WTC11 (cell line): Measurements from ENCODE around the gene CNKSR3. TPM values are rescaled to one million over a fixed set of nuclear protein-coding genes. Genes with fewer than 3 reads are reported as not detected.

Experiments used
- ATAC-seq: fragments of 200-7000 bp; cut with Tn5 transposase; 2 replicates; pipeline ENCODE4 v1.10.0; 2021; ENCODE audit warnings: mild to moderate bottlenecking, moderate library complexity
- CTCF ChIA-PET: fragments of 300-600 bp; sonication (Branson Sonifier 250); formaldehyde crosslinking; loops from one replicate; lab custom pipeline; 2021; ENCODE audit warnings: antibody characterized with exemption; lab: Charles Lee
- POLR2A ChIA-PET: fragments of 350-600 bp; sonication (Branson Sonifier 250); formaldehyde crosslinking; loops from one replicate; lab custom pipeline; 2021; ENCODE audit warnings: antibody characterized with exemption; lab: Charles Lee
- DNase-seq: peaks from one replicate; pipeline ENCODE4 v3.0.0; 2021; ENCODE audit warnings: low spot score
- H3K27ac Mint-ChIP-seq: 2 replicates; pipeline ENCODE4 v1.8.0; 2021; ENCODE audit warnings: mixed read lengths
- H3K27me3 Mint-ChIP-seq: 2 replicates; pipeline ENCODE4 v1.8.0; 2021; ENCODE audit warnings: low read depth, mild to moderate bottlenecking, moderate library complexity, mixed read lengths
- H3K36me3 Mint-ChIP-seq: 2 replicates; pipeline ENCODE4 v1.8.0; 2021; ENCODE audit warnings: mixed read lengths
- H3K4me1 Mint-ChIP-seq: 2 replicates; pipeline ENCODE4 v1.8.0; 2022; ENCODE audit warnings: mixed read lengths
- H3K4me3 Mint-ChIP-seq: 2 replicates; pipeline ENCODE4 v1.8.0; 2021; ENCODE audit warnings: mild to moderate bottlenecking, moderate library complexity, mixed read lengths
- H3K9me3 Mint-ChIP-seq: 2 replicates; pipeline ENCODE4 v1.8.0; 2021; ENCODE audit warnings: mixed read lengths
- ATF1 ChIP-seq: sonication (generic); formaldehyde crosslinking; IDR thresholded peaks from 2 replicates; pipeline ENCODE4 v1.8.1; 2023; ENCODE audit warnings: mild to moderate bottlenecking, moderate library complexity, missing genetic modification reagents
- CREM ChIP-seq: sonication (generic); formaldehyde crosslinking; IDR thresholded peaks from 2 replicates; pipeline ENCODE4 v1.8.1; 2022; ENCODE audit warnings: mild to moderate bottlenecking, missing genetic modification reagents, moderate library complexity
- E2F4 ChIP-seq: sonication (generic); formaldehyde crosslinking; IDR thresholded peaks from 2 replicates; pipeline ENCODE4 v1.8.1; 2022; ENCODE audit warnings: low read depth, mild to moderate bottlenecking, moderate library complexity, missing genetic modification reagents, borderline replicate concordance
- EMX1 ChIP-seq: fragments of 250-450 bp; sonication (Bioruptor Pico); IDR thresholded peaks from 2 replicates; pipeline ENCODE4 v1.8.0; 2021; ENCODE audit warnings: mild to moderate bottlenecking
- FOXP4 ChIP-seq: sonication (generic); formaldehyde crosslinking; IDR thresholded peaks from 2 replicates; pipeline ENCODE4 v1.8.0; 2022; ENCODE audit warnings: mild to moderate bottlenecking, missing genetic modification reagents
- HMGA2 ChIP-seq: fragments of 250-450 bp; sonication (Bioruptor Pico); IDR thresholded peaks from 2 replicates; pipeline ENCODE4 v1.4.0; 2021; ENCODE audit warnings: mild to moderate bottlenecking, moderate library complexity
- IRF1 ChIP-seq: sonication (generic); formaldehyde crosslinking; IDR thresholded peaks from 2 replicates; pipeline ENCODE4 v1.8.0; 2023; ENCODE audit warnings: missing genetic modification reagents
- MLX ChIP-seq: sonication (generic); formaldehyde crosslinking; IDR thresholded peaks from 2 replicates; pipeline ENCODE4 v1.8.1; 2023; ENCODE audit warnings: mild to moderate bottlenecking, missing genetic modification reagents, moderate library complexity
- MYBL2 ChIP-seq: sonication (generic); formaldehyde crosslinking; IDR thresholded peaks from 2 replicates; pipeline ENCODE4 v1.8.1; 2023; ENCODE audit warnings: mild to moderate bottlenecking, moderate library complexity, missing genetic modification reagents
- NR1H2 ChIP-seq: sonication (generic); formaldehyde crosslinking; IDR thresholded peaks from 2 replicates; pipeline ENCODE4 v1.9.0; 2021; ENCODE audit warnings: mild to moderate bottlenecking, moderate library complexity, missing genetic modification reagents
- PRDM15 ChIP-seq: sonication (generic); formaldehyde crosslinking; IDR thresholded peaks from 2 replicates; pipeline ENCODE4 v1.8.0; 2022; ENCODE audit warnings: missing genetic modification reagents
- PREB ChIP-seq: sonication (generic); formaldehyde crosslinking; IDR thresholded peaks from 2 replicates; pipeline ENCODE4 v1.8.1; 2022; ENCODE audit warnings: mild to moderate bottlenecking, missing genetic modification reagents, moderate library complexity, borderline replicate concordance
- PRRX2 ChIP-seq: fragments of 250-450 bp; sonication (Bioruptor Pico); IDR thresholded peaks from 2 replicates; pipeline ENCODE4 v1.8.0; 2021; ENCODE audit warnings: mild to moderate bottlenecking
- SMAD4 ChIP-seq: sonication (generic); formaldehyde crosslinking; IDR thresholded peaks from 2 replicates; pipeline ENCODE4 v1.8.0; 2022; ENCODE audit warnings: mild to moderate bottlenecking, missing genetic modification reagents
- SOX15 ChIP-seq: fragments of 250-450 bp; sonication (Bioruptor Pico); IDR thresholded peaks from 2 replicates; pipeline ENCODE4 v1.9.0; 2021; ENCODE audit warnings: mild to moderate bottlenecking
- SP1 ChIP-seq: sonication (generic); formaldehyde crosslinking; conservative IDR thresholded peaks from 2 replicates; pipeline ENCODE4 v1.8.1; 2022; ENCODE audit warnings: missing genetic modification reagents
- TEAD1 ChIP-seq: sonication (generic); formaldehyde crosslinking; IDR thresholded peaks from 2 replicates; pipeline ENCODE4 v1.8.0; 2022; ENCODE audit warnings: mild to moderate bottlenecking, missing genetic modification reagents
- TP53 ChIP-seq: sonication (generic); formaldehyde crosslinking; IDR thresholded peaks from 2 replicates; pipeline ENCODE4 v1.8.1; 2023; ENCODE audit warnings: mild to moderate bottlenecking, missing genetic modification reagents
- ZMAT4 ChIP-seq: fragments of 250-450 bp; sonication (Bioruptor Pico); IDR thresholded peaks from 2 replicates; pipeline ENCODE4 v1.9.0; 2021; ENCODE audit warnings: mild to moderate bottlenecking
- ZNF219 ChIP-seq: sonication (generic); formaldehyde crosslinking; IDR thresholded peaks from 2 replicates; pipeline ENCODE4 v1.8.0; 2023; ENCODE audit warnings: missing genetic modification reagents, mild to moderate bottlenecking, borderline replicate concordance
- ZNF263 ChIP-seq: sonication (generic); formaldehyde crosslinking; IDR thresholded peaks from 2 replicates; pipeline ENCODE4 v1.8.1; 2022; ENCODE audit warnings: low read depth, mild to moderate bottlenecking, moderate library complexity, missing genetic modification reagents
- ZSCAN18 ChIP-seq: fragments of 250-450 bp; sonication (Bioruptor Pico); IDR thresholded peaks from 2 replicates; pipeline ENCODE4 v2.1.2; 2022; ENCODE audit warnings: mild to moderate bottlenecking, moderate library complexity
- total RNA-seq: library from RNA; stranded (reverse); gene quantifications from 3 replicates; pipeline ENCODE4 v1.2.3, GENCODE V29; 2021

The CNKSR3 gene
- total RNA-seq, 1 experiment from 2014 or later: 5.7 TPM

- no peak overlapping the region for H3K27ac Mint-ChIP-seq
Measured at GRCh38 chr6:154487367-154488247, 22.9 kb downstream of the CNKSR3 start.

GRCh38 chr6:154485815-154486214 is 24.7 kb downstream of the CNKSR3 start:
- no peak for TF ChIP-seq EMX1 (CRISPR knock-in tag)
- TF ChIP-seq MLX: no peak
- TF ChIP-seq ZSCAN18 (CRISPR knock-in tag): no peak
- no peak for TF ChIP-seq PRRX2
- no peak for TF ChIP-seq E2F4 (CRISPR knock-in tag)
- no peak for TF ChIP-seq PRDM15
- TF ChIP-seq ATF1: no peak
- TF ChIP-seq SOX15 (CRISPR knock-in tag): no peak
- no peak for TF ChIP-seq ZNF263
- no peak for TF ChIP-seq ZMAT4 (CRISPR knock-in tag)
- peaks cover 4% of the 10 kb centered on the region; the same call in 1 of the 2 replicates for H3K4me1 Mint-ChIP-seq
- no peak overlapping the region for H3K27ac Mint-ChIP-seq
- no peaks in the 10 kb centered on the region for H3K27me3 Mint-ChIP-seq
- no peaks in the 10 kb centered on the region for H3K9me3 Mint-ChIP-seq
- no peak for ATAC-seq
- H3K36me3 Mint-ChIP-seq: no peaks in the 10 kb centered on the region
- DNase-seq: no peak
- CTCF ChIA-PET: no interaction called here
- POLR2A ChIA-PET: no interaction called here
- no peak overlapping the region for H3K4me3 Mint-ChIP-seq

More at GRCh38 chr6:154487367-154488247, 22.9 kb downstream of the CNKSR3 start:
- H3K9me3 Mint-ChIP-seq: no peaks in the 10 kb centered on the region
- POLR2A ChIA-PET: no interaction called here
- CTCF ChIA-PET: interaction anchor here (0.6 to 1.1 kb wide), 2 partner anchors 13 to 794 kb away, joined by 4 read pairs; no protein-coding TSS in a partner anchor
- no peak for DNase-seq
- no peaks in the 10 kb centered on the region for H3K36me3 Mint-ChIP-seq
- no peak overlapping the region for H3K4me3 Mint-ChIP-seq
- H3K4me1 Mint-ChIP-seq: peaks cover 4% of the 10 kb centered on the region; the same call in 1 of the 2 replicates
- no peak for TF ChIP-seq SMAD4 (CRISPR knock-in tag)
- TF ChIP-seq HMGA2 (CRISPR knock-in tag): no peak
- no peak for TF ChIP-seq ZNF219 (CRISPR knock-in tag)
- TF ChIP-seq IRF1 (CRISPR knock-in tag): no peak
- no peak for TF ChIP-seq CREM
- no peak for TF ChIP-seq PRRX2
- TF ChIP-seq FOXP4 (CRISPR knock-in tag): no peak
- no peak for TF ChIP-seq TP53 (CRISPR knock-in tag)
- no peak for TF ChIP-seq SOX15 (CRISPR knock-in tag)
- TF ChIP-seq PREB (CRISPR knock-in tag): no peak
- no peak for TF ChIP-seq ATF1
- no peak for TF ChIP-seq SP1 (CRISPR knock-in tag)
- TF ChIP-seq TEAD1: no peak
- TF ChIP-seq MYBL2 (CRISPR knock-in tag): no peak
- TF ChIP-seq NR1H2 (CRISPR knock-in tag): no peak
- TF ChIP-seq, all 79 proteins: peak for 0
- no peak for ATAC-seq
- no peaks in the 10 kb centered on the region for H3K27me3 Mint-ChIP-seq
